Measurements from ENCODE around the gene HTR2B.

- TF ChIP-seq POLR2AphosphoS5 (IDR thresholded peaks at IDR 0.05; ENCODE audit: low read depth, low read length) (no peak), POLR2A (IDR thresholded peaks at IDR 0.05; ENCODE audit: low read depth, low read length) (no peak), TAF1 (IDR thresholded peaks at IDR 0.05; ENCODE audit: low read depth, low read length) (no peak)
Measured at GRCh38 chr2:231124838-231125568, at the start of gene HTR2B.

Measured in GM12891 (cell line).